Nephron progenitor cell (in vitro differentiated cells): ENCODE measurements around the gene KCTD19.

Experiments
- DNase-seq: peaks from one replicate; pipeline ENCODE4 v3.0.0; 2021
- H3K27ac Mint-ChIP-seq: 2 replicates; pipeline ENCODE4 v1.8.0; 2021; ENCODE audit warnings: mild to moderate bottlenecking, moderate library complexity, mixed read lengths
- H3K27me3 Mint-ChIP-seq: 2 replicates; pipeline ENCODE4 v1.8.0; 2021; ENCODE audit warnings: mild to moderate bottlenecking, low read depth, mixed read lengths; ENCODE audit not compliant: poor library complexity
- H3K36me3 Mint-ChIP-seq: 2 replicates; pipeline ENCODE4 v1.8.0; 2021; ENCODE audit warnings: low read depth, mixed read lengths
- H3K4me1 Mint-ChIP-seq: 2 replicates; pipeline ENCODE4 v1.8.0; 2021; ENCODE audit warnings: mixed read lengths
- H3K4me3 Mint-ChIP-seq: 2 replicates; pipeline ENCODE4 v1.8.0; 2021; ENCODE audit warnings: mild to moderate bottlenecking, moderate library complexity, mixed read lengths
- H3K9me3 Mint-ChIP-seq: 2 replicates; pipeline ENCODE4 v1.8.0; 2021; ENCODE audit warnings: mild to moderate bottlenecking, moderate library complexity, mixed read lengths
- TF ChIP-seq, protein P1 (sequence below): fragments of 200-600 bp; sonication (generic); IDR thresholded peaks from 2 replicates; pipeline ENCODE4 v1.5.0; 2021; ENCODE audit warnings: antibody characterized with exemption

The KCTD19 gene

DNA sequence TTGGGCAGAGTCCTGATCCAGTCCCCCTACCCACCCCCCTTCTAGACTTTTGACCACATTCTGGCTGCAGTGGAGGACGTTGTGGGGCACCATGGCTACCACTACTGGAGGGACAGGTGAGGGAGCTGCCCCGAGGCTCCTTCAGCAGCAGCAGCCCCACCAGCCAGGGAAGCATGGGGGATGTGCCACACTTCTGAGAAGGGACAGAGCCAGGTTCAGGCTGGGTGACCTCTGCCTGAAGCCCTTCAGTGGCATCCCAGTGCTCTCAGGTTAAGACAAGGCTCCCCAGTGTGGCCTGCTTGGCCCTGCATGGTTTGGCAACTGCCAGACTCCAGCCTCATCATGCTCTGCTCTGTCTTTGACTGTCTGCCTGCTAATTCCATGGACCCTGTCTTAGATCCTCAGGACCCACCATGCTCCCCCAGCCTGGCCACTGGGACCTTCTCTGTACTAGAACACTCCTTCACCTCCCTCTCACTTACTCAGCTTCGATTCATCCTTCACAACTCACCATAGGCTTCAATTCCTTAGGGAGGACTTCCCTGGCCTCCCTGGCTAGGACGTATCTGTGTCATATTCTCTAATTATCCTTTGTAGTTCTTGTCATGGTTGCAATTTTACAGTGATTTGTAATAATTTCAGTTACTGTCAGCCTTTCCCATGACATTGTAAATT, 68.9 kb downstream of the KCTD19 start:
- no peak overlapping the region for H3K4me3 Mint-ChIP-seq
- peaks cover 20% of the 10 kb centered on the region for H3K4me1 Mint-ChIP-seq
- no peaks in the 10 kb centered on the region for H3K36me3 Mint-ChIP-seq
- H3K9me3 Mint-ChIP-seq: no peaks in the 10 kb centered on the region
- peaks cover 27% of the 10 kb centered on the region for H3K27me3 Mint-ChIP-seq
- TF ChIP-seq, protein P1, sequence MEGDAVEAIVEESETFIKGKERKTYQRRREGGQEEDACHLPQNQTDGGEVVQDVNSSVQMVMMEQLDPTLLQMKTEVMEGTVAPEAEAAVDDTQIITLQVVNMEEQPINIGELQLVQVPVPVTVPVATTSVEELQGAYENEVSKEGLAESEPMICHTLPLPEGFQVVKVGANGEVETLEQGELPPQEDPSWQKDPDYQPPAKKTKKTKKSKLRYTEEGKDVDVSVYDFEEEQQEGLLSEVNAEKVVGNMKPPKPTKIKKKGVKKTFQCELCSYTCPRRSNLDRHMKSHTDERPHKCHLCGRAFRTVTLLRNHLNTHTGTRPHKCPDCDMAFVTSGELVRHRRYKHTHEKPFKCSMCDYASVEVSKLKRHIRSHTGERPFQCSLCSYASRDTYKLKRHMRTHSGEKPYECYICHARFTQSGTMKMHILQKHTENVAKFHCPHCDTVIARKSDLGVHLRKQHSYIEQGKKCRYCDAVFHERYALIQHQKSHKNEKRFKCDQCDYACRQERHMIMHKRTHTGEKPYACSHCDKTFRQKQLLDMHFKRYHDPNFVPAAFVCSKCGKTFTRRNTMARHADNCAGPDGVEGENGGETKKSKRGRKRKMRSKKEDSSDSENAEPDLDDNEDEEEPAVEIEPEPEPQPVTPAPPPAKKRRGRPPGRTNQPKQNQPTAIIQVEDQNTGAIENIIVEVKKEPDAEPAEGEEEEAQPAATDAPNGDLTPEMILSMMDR: no peak
- no peak overlapping the region for H3K27ac Mint-ChIP-seq
- DNase-seq: no peak

DNA sequence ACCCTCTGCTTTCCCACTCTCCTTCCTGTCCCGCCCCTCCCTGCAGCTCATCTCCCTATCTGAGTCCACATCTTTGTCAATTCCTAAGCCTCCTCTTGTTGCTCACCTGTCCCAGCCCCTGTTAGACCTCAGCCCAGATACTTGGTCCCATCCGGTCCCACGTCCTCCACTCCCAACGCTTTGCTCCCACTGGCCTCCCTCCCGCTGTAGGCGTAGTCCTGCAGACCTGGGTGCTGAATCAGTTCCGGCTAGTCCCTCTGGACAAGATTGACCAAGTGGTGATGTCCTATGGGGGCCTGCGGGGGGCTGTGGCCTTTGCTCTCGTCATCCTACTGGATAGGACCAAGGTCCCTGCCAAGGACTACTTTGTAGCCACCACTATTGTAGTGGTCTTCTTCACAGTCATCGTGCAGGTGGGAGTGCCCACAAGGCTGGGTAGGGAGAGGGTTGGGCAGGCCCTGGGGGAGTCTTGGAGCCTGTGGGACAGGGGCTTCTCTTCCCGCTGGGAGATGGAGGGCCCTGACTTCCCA, 69.8 kb downstream of the KCTD19 start:
- H3K27ac Mint-ChIP-seq: no peak overlapping the region

DNA sequence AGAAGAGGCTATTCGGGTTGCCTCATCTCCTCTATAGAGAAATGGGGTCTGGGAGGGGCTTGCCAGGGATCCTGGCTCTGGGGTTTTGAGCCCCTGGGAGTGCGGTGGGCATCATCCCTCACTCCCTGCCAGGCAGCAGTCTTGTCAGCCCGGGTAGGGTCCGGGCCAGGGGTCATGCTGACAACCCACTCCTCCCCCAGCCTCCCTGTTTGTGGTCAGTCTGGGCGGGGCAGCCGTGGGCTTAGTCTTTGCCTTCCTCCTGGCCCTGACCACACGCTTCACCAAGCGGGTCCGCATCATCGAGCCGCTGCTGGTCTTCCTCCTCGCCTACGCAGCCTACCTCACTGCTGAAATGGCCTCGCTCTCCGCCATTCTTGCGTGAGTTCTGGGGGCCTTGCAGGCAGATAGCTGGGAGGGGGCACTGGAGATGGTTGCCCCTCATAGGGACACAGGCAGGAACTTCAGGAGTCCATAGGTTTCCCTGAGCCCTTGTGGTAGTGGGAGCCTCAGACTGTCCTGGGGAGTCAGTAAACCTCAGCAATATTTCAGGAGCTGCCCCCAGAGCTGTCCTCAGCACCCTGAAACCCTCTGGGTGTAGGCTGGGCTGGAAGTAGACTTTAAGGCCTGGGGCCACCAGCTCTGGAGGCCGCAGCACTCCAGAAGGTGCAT, 70.9 kb downstream of the KCTD19 start:
- Mint-ChIP-seq H3K4me3 (no peak overlapping the region), H3K27me3 (peaks cover 32% of the 10 kb centered on the region), H3K9me3 (no peaks in the 10 kb centered on the region), H3K4me1 (peaks cover 15% of the 10 kb centered on the region), H3K27ac (no peak overlapping the region), H3K36me3 (no peaks in the 10 kb centered on the region)
- DNase-seq: no peak
- TF ChIP-seq, protein P1: no peak

More for the DNA sequence above, 69.8 kb downstream of the KCTD19 start:
- TF ChIP-seq, protein P1: no peak
- H3K27me3 Mint-ChIP-seq: peaks cover 30% of the 10 kb centered on the region
- no peak overlapping the region for H3K4me3 Mint-ChIP-seq
- H3K36me3 Mint-ChIP-seq: no peaks in the 10 kb centered on the region
- no peak for DNase-seq
- H3K9me3 Mint-ChIP-seq: no peaks in the 10 kb centered on the region
- peaks cover 20% of the 10 kb centered on the region for H3K4me1 Mint-ChIP-seq

DNA sequence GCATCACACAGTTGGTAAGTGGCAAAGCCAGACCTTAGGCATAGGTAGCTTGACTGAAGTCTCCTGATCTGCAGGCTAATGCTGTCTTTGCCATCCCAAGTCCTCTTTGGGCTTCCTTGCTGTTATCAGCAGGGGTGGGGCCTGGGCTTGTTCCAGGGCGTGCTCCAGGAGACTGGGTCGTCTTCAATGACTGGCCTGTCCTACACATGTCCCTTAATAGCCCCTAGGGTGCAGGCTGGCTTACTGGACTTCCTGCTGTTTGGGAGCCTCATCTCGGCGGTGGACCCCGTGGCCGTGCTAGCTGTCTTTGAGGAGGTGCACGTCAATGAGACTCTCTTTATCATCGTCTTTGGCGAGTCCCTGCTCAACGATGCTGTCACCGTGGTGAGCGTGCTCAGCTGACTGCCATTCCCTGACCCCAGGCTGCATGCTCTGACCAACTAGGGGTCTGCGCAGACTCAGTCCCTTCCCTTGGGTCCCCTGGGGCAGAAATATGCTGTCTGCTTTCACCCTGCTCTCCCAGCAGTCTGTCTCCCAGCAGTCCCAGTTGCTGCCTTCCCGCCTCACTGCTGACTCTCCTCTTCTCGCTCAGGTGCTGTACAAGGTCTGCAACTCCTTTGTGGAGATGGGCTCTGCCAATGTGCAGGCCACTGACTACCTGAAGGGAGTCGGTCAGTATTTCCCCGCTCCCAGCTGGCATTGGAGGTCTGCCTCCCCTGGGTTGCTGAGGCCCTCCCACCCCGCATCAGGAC, 71.6 kb downstream of the KCTD19 start:
- Mint-ChIP-seq H3K36me3 (no peaks in the 10 kb centered on the region), H3K27me3 (peaks cover 39% of the 10 kb centered on the region), H3K9me3 (no peaks in the 10 kb centered on the region), H3K4me1 (peaks cover 14% of the 10 kb centered on the region), H3K4me3 (peak overlapping the region; percentile 49), H3K27ac (no peak overlapping the region)
- TF ChIP-seq, protein P1: no peak
- DNase-seq: no peak

DNA sequence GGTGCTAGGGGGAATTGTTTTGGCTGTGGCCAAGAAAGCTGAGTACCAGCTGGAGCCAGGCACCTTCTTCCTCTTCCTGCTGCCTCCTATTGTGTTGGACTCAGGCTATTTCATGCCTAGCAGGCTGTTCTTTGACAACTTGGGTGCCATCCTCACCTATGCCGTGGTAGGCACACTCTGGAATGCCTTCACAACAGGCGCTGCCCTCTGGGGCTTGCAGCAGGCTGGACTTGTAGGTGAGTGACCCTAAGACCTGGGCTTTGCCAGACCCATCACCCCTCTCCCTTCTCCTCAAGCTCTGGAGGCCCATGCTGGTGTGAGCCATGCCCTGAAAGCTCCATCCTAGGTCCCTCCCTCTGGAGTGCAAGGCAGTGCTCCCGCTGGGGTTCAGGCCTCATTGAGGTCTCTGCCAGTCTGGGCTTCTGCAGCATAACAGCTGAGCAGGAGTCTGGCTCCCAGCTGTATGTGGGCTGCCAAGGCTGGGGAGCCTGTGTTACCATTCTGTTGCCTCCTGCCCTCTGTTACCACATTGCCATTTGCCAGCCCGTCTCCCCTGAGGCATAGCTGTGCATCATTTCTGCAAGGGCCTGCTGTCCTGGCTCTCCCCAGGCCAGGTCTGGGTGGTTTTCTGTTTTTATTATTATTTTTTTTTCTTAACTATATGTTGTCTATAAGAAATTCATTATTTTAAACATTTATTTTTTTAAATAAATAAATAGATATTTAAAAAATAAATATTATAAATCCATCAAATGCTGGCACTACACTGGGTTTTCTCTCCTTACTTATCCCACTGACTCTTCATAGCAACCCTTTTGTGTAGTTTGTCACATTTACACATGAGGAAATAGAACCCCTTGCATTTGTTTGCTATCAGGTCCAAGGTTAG, 73.7 kb downstream of the KCTD19 start:
- DNase-seq: no peak
- Mint-ChIP-seq H3K27me3 (peaks cover 58% of the 10 kb centered on the region), H3K4me3 (no peak overlapping the region), H3K36me3 (no peaks in the 10 kb centered on the region), H3K9me3 (no peaks in the 10 kb centered on the region), H3K27ac (no peak overlapping the region), H3K4me1 (peaks cover 23% of the 10 kb centered on the region)
- TF ChIP-seq, protein P1: no peak
